Heart right ventricle (tissue), 16 donors: ENCODE results near the gene PDXK. TPM values are rescaled to one million over a fixed set of nuclear protein-coding genes. Genes with fewer than 3 reads are reported as not detected.

Experiments
- ATAC-seq, 8 donors: fragments of 200-7000 bp; cut with Tn5 transposase; one replicate each; pipeline ENCODE4 v1.9.1; 2020; ENCODE audit warnings: mild to moderate bottlenecking in 8 of 8, moderate library complexity in 8 of 8, moderate number of reproducible peaks in 1 of 8
- DNase-seq, 2 donors: peaks; one replicate each; pipeline ENCODE4 v3.0.0-alpha.2; 2020
- H3K27ac ChIP-seq, 10 donors: fragments of 200-600 bp; sonication (generic) in 2 of 10; one replicate each; pipeline versions ENCODE4 v1.5.0 to v1.8.0; 2020 to 2022; ENCODE audit warnings: mild to moderate bottlenecking in 3 of 10
- H3K27me3 ChIP-seq, 7 donors: fragments of 200-600 bp; one replicate each; pipeline ENCODE4 v1.8.0; 2021 to 2022; ENCODE audit warnings: mild to moderate bottlenecking in 2 of 7
- H3K36me3 ChIP-seq, 9 donors: fragments of 200-600 bp; sonication (generic) in 1 of 9; one replicate each; pipeline versions ENCODE4 v1.5.0 to v1.8.0; 2020 to 2022; ENCODE audit warnings: mild to moderate bottlenecking in 2 of 9
- H3K4me1 ChIP-seq, 9 donors: fragments of 200-600 bp; sonication (generic) in 1 of 9; one replicate each; pipeline versions ENCODE4 v1.5.0 to v1.8.0; 2020 to 2022; ENCODE audit warnings: mild to moderate bottlenecking in 4 of 9
- H3K4me3 ChIP-seq, 10 donors: fragments of 200-600 bp; sonication (generic) in 2 of 10; one replicate each; pipeline versions ENCODE4 v1.5.0 to v1.8.0; 2020 to 2022; ENCODE audit warnings: mild to moderate bottlenecking in 7 of 10, moderate library complexity in 2 of 10
- H3K9me3 ChIP-seq, 11 donors: fragments of 200-600 bp in 10 of 11; sonication (generic) in 2 of 11; one replicate each; pipeline versions ENCODE4 v1.5.0 to v1.8.0; 2013 to 2022; ENCODE audit warnings: mild to moderate bottlenecking in 2 of 11, control low read depth in 1 of 11, moderate library complexity in 1 of 11
- CTCF ChIP-seq, 9 donors: fragments of 200-600 bp; sonication (generic) in 2 of 9; IDR thresholded peaks; one replicate each; pipeline versions ENCODE4 v1.5.0 to v1.8.0; 2021 to 2022; ENCODE audit warnings: antibody characterized with exemption in 9 of 9, mild to moderate bottlenecking in 5 of 9, moderate library complexity in 1 of 9
- WGBS, 2 donors: extraction: QIAGEN DNeasy Blood & Tissue Kit; methylation state at CpG; one replicate each; pipeline ENCODE4 v1.1.7; 2013; ENCODE audit warnings: inconsistent platforms in 1 of 2; 5-methylcytosine and 5-hydroxymethylcytosine counted together
- intact Hi-C, 10 donors: fragments of 100-400 bp; cut with DNase I; formaldehyde crosslinking; loops; one replicate each; pipeline versions ENCODE4 v1.11.1 to v1.14.2; 2022
- polyA plus RNA-seq, 2 donors: library from polyadenylated mRNA; stranded (reverse); fragments of 200-250 nt; gene quantifications; one replicate each; pipeline ENCODE4 v1.2.3, GENCODE V29; 2013
- total RNA-seq, 10 donors: library from RNA; stranded (reverse); fragmentation: NEBNext Ultra II Directional in 3 of 10; extraction: Animal tissue kit (Norgen Biotek cat#: 25700) in 3 of 10; gene quantifications; one replicate each; pipeline versions ENCODE4 v1.2.1 to v1.2.4, GENCODE V29; 2021 to 2023
- donor health status: Arrhythmogenic right ventricular cardiomyopathy.
- donor health status: ischemic (EF 13 %, LVEDD 7.1; RV severe dilation, severe dysfunction).
- donor health status: healthy with polysubstance abuse.
- donor health status: DM: no; HTN: yes; CAD: no.
- donor health status: DM: no; HTN: no; CAD: no.
- donor health status: ischemic (EF 25% LVEDD 6.9; RV normal size, moderate dysfunction).
- donor health status: ischemic (EF 25% LVEDD 5.7; RV mildly dilated, moderate dysfunction).
- donor health status: healthy.
- donor health status: DM: yes; HTN: yes; CAD: no.
- donor health status: Ischemic cardiomyopathy.
- donor health status: ischemic (EF 35%, LVEDD 5.7; RV mildly dilated, moderate dysfunction).
- donor health status: nonischemic (EF 11% LVEDD 7.7; RV severe dilation, severe dysfunction).
- donor health status: DM: yes; HTN: yes; CAD: no.
- donor health status: PGD.
- donor health status: ischemic (EF 29% LVEDD 5.4; RV normal size, mild dysfunction).
- donor health status: nonischemic (EF 23%, LVEDD 6.1; RV moderate dilation, normal function).

The PDXK gene
- total and polyA plus RNA-seq, 12 donors: 47.8 to 102 (median 73.0) TPM

GRCh38 chr21:43806017-43806710, 87.2 kb downstream of the PDXK start:
- Histone ChIP-seq H3K27ac (peak overlapping the region in 1 of 10 donors; percentile 66), H3K27me3 (no peaks in the 10 kb centered on the region), H3K9me3 (no peaks in the 10 kb centered on the region), H3K4me3 (no peak overlapping the region), H3K4me1 (peaks cover 3 to 26% (median 7%) of the 10 kb centered on the region in 9 donors), H3K36me3 (peaks cover 0 to 35% (median 24%) of the 10 kb centered on the region in 9 donors)
- ATAC-seq (no peak), DNase-seq (no peak)
- 84 to 86% methylated on average over 21 of the region's 21 CpGs for WGBS, 2 donors
- intact Hi-C loops: loop anchor here in 2 of 10 donors (5.0 to 10.0 kb wide), 2 partner anchors 61 to 151 kb away; no protein-coding TSS in a partner anchor
- TF ChIP-seq CTCF (IDR thresholded peaks at IDR 0.05): no peak

- peaks cover 3 to 42% (median 12%) of the 10 kb centered on the region in 9 donors for H3K4me1 ChIP-seq
- H3K9me3 ChIP-seq: no peaks in the 10 kb centered on the region
- peaks cover 0 to 13% (median 6%) of the 10 kb centered on the region in 9 donors for H3K36me3 ChIP-seq
- no peaks in the 10 kb centered on the region for H3K27me3 ChIP-seq
- WGBS, 2 donors: 86 to 88% methylated on average over 18 of the region's 18 CpGs
- ATAC-seq (no peak), DNase-seq (no peak)
- H3K4me3 ChIP-seq: no peak overlapping the region
- no peak overlapping the region for H3K27ac ChIP-seq
- TF ChIP-seq CTCF (IDR thresholded peaks at IDR 0.05): no peak
- intact Hi-C loops: loop anchor here in 2 of 10 donors (5.0 to 10.0 kb wide), 2 partner anchors 64 to 149 kb away; no protein-coding TSS in a partner anchor
Measured at GRCh38 chr21:43808367-43808766, 89.4 kb downstream of the PDXK start.

- H3K9me3 ChIP-seq: no peaks in the 10 kb centered on the region
- no peak overlapping the region for H3K4me3 ChIP-seq
- H3K27ac ChIP-seq: no peak overlapping the region
- TF ChIP-seq CTCF (IDR thresholded peaks at IDR 0.05): no peak
- intact Hi-C loops: loop anchor here in 2 of 10 donors (5.0 to 10.0 kb wide), 2 partner anchors 64 to 148 kb away; no protein-coding TSS in a partner anchor
- peaks cover 3 to 42% (median 12%) of the 10 kb centered on the region in 9 donors for H3K4me1 ChIP-seq
- ATAC-seq (no peak), DNase-seq (no peak)
- no peaks in the 10 kb centered on the region for H3K27me3 ChIP-seq
- peaks cover 0 to 9% (median 4%) of the 10 kb centered on the region in 9 donors for H3K36me3 ChIP-seq
- WGBS, 2 donors: 89 to 90% methylated on average over 22 of the region's 22 CpGs
Measured at GRCh38 chr21:43808832-43809251, 89.9 kb downstream of the PDXK start.

GRCh38 chr21:43809346-43809799, 90.4 kb downstream of the PDXK start:
- Histone ChIP-seq H3K4me3 (no peak overlapping the region), H3K27me3 (no peaks in the 10 kb centered on the region), H3K9me3 (no peaks in the 10 kb centered on the region), H3K36me3 (peaks cover 0 to 3% (median 0%) of the 10 kb centered on the region in 9 donors), H3K4me1 (peaks cover 3 to 41% (median 12%) of the 10 kb centered on the region in 9 donors), H3K27ac (no peak overlapping the region)
- TF ChIP-seq CTCF (IDR thresholded peaks at IDR 0.05): no peak
- 85 to 88% methylated on average over 16 of the region's 16 CpGs for WGBS, 2 donors
- ATAC-seq (no peak), DNase-seq (no peak)
- intact Hi-C loops: loop anchor here in 2 of 10 donors (5.0 to 10.0 kb wide), 2 partner anchors 65 to 148 kb away; no protein-coding TSS in a partner anchor
